HL-60 (cell line): ENCODE results near the gene PLPP3.

Source experiments
- DNase-seq, 2 experiments: peaks; one replicate each; pipeline ENCODE4 v3.0.0-alpha.2; 2010 to 2020; ENCODE audit warnings: low read depth in 1 of 2, low spot score in 1 of 2
- H3K27ac ChIP-seq: fragments of 250-450 bp; sonication (Bioruptor Pico); replicated peaks from 2 replicates; pipeline ENCODE4 v1.5.1; 2020; ENCODE audit warnings: mild to moderate bottlenecking, moderate library complexity
- H3K27me3 ChIP-seq: fragments of 250-450 bp; sonication (Bioruptor Pico); 2 replicates; pipeline ENCODE4 v1.5.1; 2021; ENCODE audit warnings: mild to moderate bottlenecking, moderate library complexity; ENCODE audit not compliant: insufficient read depth, poor library complexity, severe bottlenecking
- H3K4me3 ChIP-seq: replicated peaks from 2 replicates; pipeline ENCODE4 v1.5.1; 2011; ENCODE audit warnings: mild to moderate bottlenecking, control low read depth, low read length; ENCODE audit not compliant: insufficient read depth
- GABPA ChIP-seq: IDR thresholded peaks from 2 replicates; pipeline ENCODE4 v1.6.1; 2012; ENCODE audit warnings: low read depth
- POLR2AphosphoS5 ChIP-seq: IDR thresholded peaks from 2 replicates; pipeline ENCODE4 v1.6.1; 2012; ENCODE audit warnings: low read depth
- SPI1 ChIP-seq: IDR thresholded peaks from 2 replicates; pipeline ENCODE4 v1.6.1; 2012; ENCODE audit warnings: low read depth, mild to moderate bottlenecking, borderline replicate concordance
- TF ChIP-seq, protein P1 (sequence below): IDR thresholded peaks from one replicate; pipeline ENCODE4 v1.5.1; 2011; ENCODE audit warnings: low read length, control low read depth, inconsistent platforms; ENCODE audit not compliant: insufficient read depth
- TF ChIP-seq, protein P2 (sequence below): IDR thresholded peaks from 2 replicates; pipeline ENCODE4 v1.6.1; 2012; ENCODE audit warnings: low read depth; ENCODE audit not compliant: insufficient replicate concordance

Gene PLPP3

GRCh38 chr1:56557746-56558145, 21.6 kb downstream of the PLPP3 start:
- H3K4me3 ChIP-seq: no peak overlapping the region
- no peak for DNase-seq
- TF ChIP-seq, protein P1, sequence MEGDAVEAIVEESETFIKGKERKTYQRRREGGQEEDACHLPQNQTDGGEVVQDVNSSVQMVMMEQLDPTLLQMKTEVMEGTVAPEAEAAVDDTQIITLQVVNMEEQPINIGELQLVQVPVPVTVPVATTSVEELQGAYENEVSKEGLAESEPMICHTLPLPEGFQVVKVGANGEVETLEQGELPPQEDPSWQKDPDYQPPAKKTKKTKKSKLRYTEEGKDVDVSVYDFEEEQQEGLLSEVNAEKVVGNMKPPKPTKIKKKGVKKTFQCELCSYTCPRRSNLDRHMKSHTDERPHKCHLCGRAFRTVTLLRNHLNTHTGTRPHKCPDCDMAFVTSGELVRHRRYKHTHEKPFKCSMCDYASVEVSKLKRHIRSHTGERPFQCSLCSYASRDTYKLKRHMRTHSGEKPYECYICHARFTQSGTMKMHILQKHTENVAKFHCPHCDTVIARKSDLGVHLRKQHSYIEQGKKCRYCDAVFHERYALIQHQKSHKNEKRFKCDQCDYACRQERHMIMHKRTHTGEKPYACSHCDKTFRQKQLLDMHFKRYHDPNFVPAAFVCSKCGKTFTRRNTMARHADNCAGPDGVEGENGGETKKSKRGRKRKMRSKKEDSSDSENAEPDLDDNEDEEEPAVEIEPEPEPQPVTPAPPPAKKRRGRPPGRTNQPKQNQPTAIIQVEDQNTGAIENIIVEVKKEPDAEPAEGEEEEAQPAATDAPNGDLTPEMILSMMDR: no peak
- no peak for TF ChIP-seq POLR2AphosphoS5
- H3K27ac ChIP-seq: no peak overlapping the region
- peaks cover 3% of the 10 kb centered on the region for H3K27me3 ChIP-seq

DNA sequence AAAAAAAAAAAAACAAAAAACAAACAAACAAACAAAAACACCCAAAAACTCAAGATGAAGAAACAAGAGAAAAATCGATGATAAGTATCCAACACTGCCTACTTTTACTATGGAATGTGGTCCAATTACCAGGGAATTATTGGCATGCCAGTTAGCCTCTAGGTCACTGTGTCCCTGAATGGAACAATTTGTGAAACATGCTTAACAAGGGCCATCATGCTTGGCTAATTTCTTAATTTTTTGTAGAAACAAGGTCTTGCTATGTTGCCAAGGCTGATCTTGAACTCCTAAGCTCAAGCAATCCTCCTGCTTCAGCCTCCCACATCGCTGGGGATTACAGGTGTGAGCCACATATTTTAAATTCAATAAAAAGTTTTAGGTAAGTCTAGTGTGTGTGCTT, 23.9 kb downstream of the PLPP3 start:
- TF ChIP-seq, protein P1: no peak
- TF ChIP-seq GABPA: no peak
- TF ChIP-seq, protein P2, sequence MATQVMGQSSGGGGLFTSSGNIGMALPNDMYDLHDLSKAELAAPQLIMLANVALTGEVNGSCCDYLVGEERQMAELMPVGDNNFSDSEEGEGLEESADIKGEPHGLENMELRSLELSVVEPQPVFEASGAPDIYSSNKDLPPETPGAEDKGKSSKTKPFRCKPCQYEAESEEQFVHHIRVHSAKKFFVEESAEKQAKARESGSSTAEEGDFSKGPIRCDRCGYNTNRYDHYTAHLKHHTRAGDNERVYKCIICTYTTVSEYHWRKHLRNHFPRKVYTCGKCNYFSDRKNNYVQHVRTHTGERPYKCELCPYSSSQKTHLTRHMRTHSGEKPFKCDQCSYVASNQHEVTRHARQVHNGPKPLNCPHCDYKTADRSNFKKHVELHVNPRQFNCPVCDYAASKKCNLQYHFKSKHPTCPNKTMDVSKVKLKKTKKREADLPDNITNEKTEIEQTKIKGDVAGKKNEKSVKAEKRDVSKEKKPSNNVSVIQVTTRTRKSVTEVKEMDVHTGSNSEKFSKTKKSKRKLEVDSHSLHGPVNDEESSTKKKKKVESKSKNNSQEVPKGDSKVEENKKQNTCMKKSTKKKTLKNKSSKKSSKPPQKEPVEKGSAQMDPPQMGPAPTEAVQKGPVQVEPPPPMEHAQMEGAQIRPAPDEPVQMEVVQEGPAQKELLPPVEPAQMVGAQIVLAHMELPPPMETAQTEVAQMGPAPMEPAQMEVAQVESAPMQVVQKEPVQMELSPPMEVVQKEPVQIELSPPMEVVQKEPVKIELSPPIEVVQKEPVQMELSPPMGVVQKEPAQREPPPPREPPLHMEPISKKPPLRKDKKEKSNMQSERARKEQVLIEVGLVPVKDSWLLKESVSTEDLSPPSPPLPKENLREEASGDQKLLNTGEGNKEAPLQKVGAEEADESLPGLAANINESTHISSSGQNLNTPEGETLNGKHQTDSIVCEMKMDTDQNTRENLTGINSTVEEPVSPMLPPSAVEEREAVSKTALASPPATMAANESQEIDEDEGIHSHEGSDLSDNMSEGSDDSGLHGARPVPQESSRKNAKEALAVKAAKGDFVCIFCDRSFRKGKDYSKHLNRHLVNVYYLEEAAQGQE: no peak
- no peak for TF ChIP-seq POLR2AphosphoS5
- no peak for TF ChIP-seq SPI1
- peaks cover 3% of the 10 kb centered on the region for H3K27me3 ChIP-seq
- DNase-seq: no peak

GRCh38 chr1:56553046-56553445, 26.3 kb downstream of the PLPP3 start:
- Histone ChIP-seq H3K27ac (no peak overlapping the region), H3K27me3 (no peaks in the 10 kb centered on the region), H3K4me3 (no peak overlapping the region)
- no peak for DNase-seq
- no peak for TF ChIP-seq SPI1
- TF ChIP-seq POLR2AphosphoS5: no peak
- TF ChIP-seq GABPA: no peak
- TF ChIP-seq, protein P2: no peak
- TF ChIP-seq, protein P1: no peak

More for the DNA sequence above, 23.9 kb downstream of the PLPP3 start:
- Histone ChIP-seq H3K27ac (no peak overlapping the region), H3K4me3 (no peak overlapping the region)

DNA sequence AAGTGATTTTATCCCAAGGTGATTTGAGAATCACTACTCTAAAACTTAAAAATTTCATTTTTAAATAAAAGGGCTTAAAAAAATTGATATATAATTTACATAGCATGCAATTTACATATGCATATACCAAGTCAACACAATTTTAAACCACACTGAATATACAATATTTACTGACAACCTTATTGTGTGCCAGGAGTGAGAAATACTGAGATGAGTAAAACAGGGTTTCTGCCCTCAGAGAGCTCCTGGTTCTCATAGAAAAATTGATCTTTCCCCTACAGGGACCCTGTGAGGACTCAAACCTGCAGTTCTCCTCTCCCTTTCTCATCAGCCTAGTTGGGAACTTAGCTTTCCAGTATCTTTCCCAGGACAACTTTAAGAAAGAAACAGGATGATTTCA, 27.0 kb downstream of the PLPP3 start:
- no peak for DNase-seq
- H3K4me3 ChIP-seq: no peak overlapping the region
- no peak overlapping the region for H3K27ac ChIP-seq
- TF ChIP-seq, protein P2: no peak
- H3K27me3 ChIP-seq: peaks cover 2% of the 10 kb centered on the region
